ENCODE measurements around the gene PLXNA3. TPM values are rescaled to one million over a fixed set of nuclear protein-coding genes. Genes with fewer than 3 reads are reported as not detected.
"Not testable (repeated sequence)": the region's sequence is repeated elsewhere in the genome, so short reads cannot be mapped to it uniquely, and the experiment has no call there.

The PLXNA3 gene
- total RNA-seq, 1 donor from 2014 or later = 57.2 TPM

GRCh38 chrX:154496591-154497137 is 38.6 kb downstream of the PLXNA3 start:
- not testable (repeated sequence) for DNase-seq (ENCODE audit: low spot score)

- not testable (repeated sequence) for DNase-seq (ENCODE audit: low spot score)
Measured at GRCh38 chrX:154501423-154501822, 43.3 kb downstream of the PLXNA3 start.

- DNase-seq (ENCODE audit: low spot score) = no peak
Measured at GRCh38 chrX:154502098-154502497, 44.0 kb downstream of the PLXNA3 start.

- DNase-seq (ENCODE audit: low spot score) = no peak
Measured at GRCh38 chrX:154502989-154503388, 44.9 kb downstream of the PLXNA3 start.

- DNase-seq (ENCODE audit: low spot score) = no peak
Measured at GRCh38 chrX:154505734-154506133, 47.7 kb downstream of the PLXNA3 start.

GRCh38 chrX:154506483-154507332 is 48.6 kb downstream of the PLXNA3 start:
- DNase-seq (ENCODE audit: low spot score) = no peak

GRCh38 chrX:154507673-154508383 is 49.7 kb downstream of the PLXNA3 start:
- DNase-seq (ENCODE audit: low spot score) = no peak

GRCh38 chrX:154508384-154508745 is 50.3 kb downstream of the PLXNA3 start:
- DNase-seq (ENCODE audit: low spot score) = no peak

- DNase-seq (ENCODE audit: low spot score) = no peak
Measured at GRCh38 chrX:154509455-154509854, 51.4 kb downstream of the PLXNA3 start.

GRCh38 chrX:154511761-154512160 is 53.7 kb downstream of the PLXNA3 start:
- DNase-seq (ENCODE audit: low spot score) = no peak

- DNase-seq (ENCODE audit: low spot score) = no peak
Measured at GRCh38 chrX:154512879-154513553, 54.9 kb downstream of the PLXNA3 start.

- no peak for DNase-seq (ENCODE audit: low spot score)
Measured at GRCh38 chrX:154513716-154514115, 55.6 kb downstream of the PLXNA3 start.

- no peak for DNase-seq (ENCODE audit: low spot score)
Measured at GRCh38 chrX:154515090-154515965, 57.2 kb downstream of the PLXNA3 start.

GRCh38 chrX:154515966-154516655 is 58.0 kb downstream of the PLXNA3 start, which contains the start of gene FAM3A:
Gene FAM3A (minus strand): TSS chrX:154516232. CDS start chrX:154515772, 460 bp downstream.
- DNase-seq (ENCODE audit: low spot score) = peak; percentile 97

GRCh38 chrX:154516656-154517100 is 58.6 kb downstream of the PLXNA3 start:
- DNase-seq (ENCODE audit: low spot score) = no peak

- DNase-seq (ENCODE audit: low spot score) = no peak
Measured at GRCh38 chrX:154517101-154517781, 59.2 kb downstream of the PLXNA3 start.

- no peak for DNase-seq (ENCODE audit: low spot score)
Measured at GRCh38 chrX:154519389-154519788, 61.3 kb downstream of the PLXNA3 start.

GRCh38 chrX:154525606-154526490 is 67.8 kb downstream of the PLXNA3 start:
- no peak for DNase-seq (ENCODE audit: low spot score)
